ENCODE measurements around the gene IL6. TPM values are rescaled to one million over a fixed set of nuclear protein-coding genes. Genes with fewer than 3 reads are reported as not detected.

Gene IL6
- polyA plus RNA-seq, 4 donors: 0.19 to 4.9 (median 2.2) TPM; not detected in 1

GRCh38 chr7:22743014-22743413 is 16.0 kb downstream of the IL6 start:
- Histone ChIP-seq H3K4me1 (ENCODE audit: control insufficient read depth in 3 of 3, insufficient read depth in 2 of 3, low read depth in 1 of 3, low read length in 2 of 3) (no peaks in the 10 kb centered on the region), H3K27me3 (ENCODE audit: control insufficient read depth in 3 of 3, insufficient read depth in 3 of 3, low read length in 3 of 3) (no peaks in the 10 kb centered on the region), H3K4me3 (ENCODE audit: low read depth in 1 of 3, low read length in 3 of 3) (no peak overlapping the region), H3K27ac (ENCODE audit: low read depth in 1 of 3, low read length in 2 of 3) (no peak overlapping the region), H3K36me3 (ENCODE audit: control insufficient read depth in 3 of 3, insufficient read depth in 2 of 3, low read depth in 1 of 3, low read length in 3 of 3) (no peaks in the 10 kb centered on the region), H3K9me3 (ENCODE audit: control insufficient read depth in 2 of 2, insufficient read depth in 1 of 2, low read depth in 1 of 2, low read length in 1 of 2) (no peaks in the 10 kb centered on the region)
- 74 to 91% (median 88%) methylated on average over 4 of the region's 4 CpGs for WGBS, 3 donors
- DNase-seq: no peak
- FAIRE-seq: no peak

- 44 to 77% (median 50%) methylated on average over 1 of the region's 1 CpG for WGBS, 3 donors
- no peak for DNase-seq
- Histone ChIP-seq H3K4me1 (ENCODE audit: control insufficient read depth in 3 of 3, insufficient read depth in 2 of 3, low read depth in 1 of 3, low read length in 2 of 3) (no peaks in the 10 kb centered on the region), H3K36me3 (ENCODE audit: control insufficient read depth in 3 of 3, insufficient read depth in 2 of 3, low read depth in 1 of 3, low read length in 3 of 3) (no peaks in the 10 kb centered on the region), H3K27me3 (ENCODE audit: control insufficient read depth in 3 of 3, insufficient read depth in 3 of 3, low read length in 3 of 3) (no peaks in the 10 kb centered on the region), H3K27ac (ENCODE audit: low read depth in 1 of 3, low read length in 2 of 3) (no peak overlapping the region), H3K9me3 (ENCODE audit: control insufficient read depth in 2 of 2, insufficient read depth in 1 of 2, low read depth in 1 of 2, low read length in 1 of 2) (no peaks in the 10 kb centered on the region), H3K4me3 (ENCODE audit: low read depth in 1 of 3, low read length in 3 of 3) (no peak overlapping the region)
- no peak for FAIRE-seq
Measured at GRCh38 chr7:22751341-22751740, 24.3 kb downstream of the IL6 start.

- H3K4me3 ChIP-seq (ENCODE audit: low read depth in 1 of 3, low read length in 3 of 3): no peak overlapping the region
- H3K4me1 ChIP-seq (ENCODE audit: control insufficient read depth in 3 of 3, insufficient read depth in 2 of 3, low read depth in 1 of 3, low read length in 2 of 3): no peaks in the 10 kb centered on the region
- H3K36me3 ChIP-seq (ENCODE audit: control insufficient read depth in 3 of 3, insufficient read depth in 2 of 3, low read depth in 1 of 3, low read length in 3 of 3): no peaks in the 10 kb centered on the region
- H3K27me3 ChIP-seq (ENCODE audit: control insufficient read depth in 3 of 3, insufficient read depth in 3 of 3, low read length in 3 of 3): no peaks in the 10 kb centered on the region
- DNase-seq (no peak), FAIRE-seq (no peak)
- 25 to 37% (median 30%) methylated on average over 1 of the region's 1 CpG for WGBS, 3 donors
- no peak overlapping the region for H3K27ac ChIP-seq (ENCODE audit: low read depth in 1 of 3, low read length in 2 of 3)
- H3K9me3 ChIP-seq (ENCODE audit: control insufficient read depth in 2 of 2, insufficient read depth in 1 of 2, low read depth in 1 of 2, low read length in 1 of 2): peaks cover 0 to 12% of the 10 kb centered on the region in 2 donors
Measured at GRCh38 chr7:22757338-22757994, 30.5 kb downstream of the IL6 start.

- 90 to 94% (median 92%) methylated on average over 2 of the region's 2 CpGs for whole genome bisulfite sequencing, 3 donors
Measured at GRCh38 chr7:22758576-22758975, 31.6 kb downstream of the IL6 start.

GRCh38 chr7:22759721-22760120 is 32.7 kb downstream of the IL6 start:
- Histone ChIP-seq H3K4me3 (ENCODE audit: low read depth in 1 of 3, low read length in 3 of 3) (no peak overlapping the region), H3K9me3 (ENCODE audit: control insufficient read depth in 2 of 2, insufficient read depth in 1 of 2, low read depth in 1 of 2, low read length in 1 of 2) (peaks cover 0 to 12% of the 10 kb centered on the region in 2 donors), H3K4me1 (ENCODE audit: control insufficient read depth in 3 of 3, insufficient read depth in 2 of 3, low read depth in 1 of 3, low read length in 2 of 3) (no peaks in the 10 kb centered on the region), H3K36me3 (ENCODE audit: control insufficient read depth in 3 of 3, insufficient read depth in 2 of 3, low read depth in 1 of 3, low read length in 3 of 3) (no peaks in the 10 kb centered on the region), H3K27me3 (ENCODE audit: control insufficient read depth in 3 of 3, insufficient read depth in 3 of 3, low read length in 3 of 3) (no peaks in the 10 kb centered on the region), H3K27ac (ENCODE audit: low read depth in 1 of 3, low read length in 2 of 3) (no peak overlapping the region)
- DNase-seq (no peak), FAIRE-seq (no peak)

More at GRCh38 chr7:22758576-22758975, 31.6 kb downstream of the IL6 start:
- H3K36me3 ChIP-seq (ENCODE audit: control insufficient read depth in 3 of 3, insufficient read depth in 2 of 3, low read depth in 1 of 3, low read length in 3 of 3): no peaks in the 10 kb centered on the region
- H3K9me3 ChIP-seq (ENCODE audit: control insufficient read depth in 2 of 2, insufficient read depth in 1 of 2, low read depth in 1 of 2, low read length in 1 of 2): peaks cover 0 to 12% of the 10 kb centered on the region in 2 donors
- H3K4me3 ChIP-seq (ENCODE audit: low read depth in 1 of 3, low read length in 3 of 3): no peak overlapping the region
- no peak for DNase-seq
- no peak overlapping the region for H3K27ac ChIP-seq (ENCODE audit: low read depth in 1 of 3, low read length in 2 of 3)
- H3K27me3 ChIP-seq (ENCODE audit: control insufficient read depth in 3 of 3, insufficient read depth in 3 of 3, low read length in 3 of 3): no peaks in the 10 kb centered on the region
- no peaks in the 10 kb centered on the region for H3K4me1 ChIP-seq (ENCODE audit: control insufficient read depth in 3 of 3, insufficient read depth in 2 of 3, low read depth in 1 of 3, low read length in 2 of 3)
- FAIRE-seq: no peak

- Histone ChIP-seq H3K9me3 (ENCODE audit: control insufficient read depth in 2 of 2, insufficient read depth in 1 of 2, low read depth in 1 of 2, low read length in 1 of 2) (peaks cover 0 to 12% of the 10 kb centered on the region in 2 donors), H3K4me1 (ENCODE audit: control insufficient read depth in 3 of 3, insufficient read depth in 2 of 3, low read depth in 1 of 3, low read length in 2 of 3) (no peaks in the 10 kb centered on the region), H3K4me3 (ENCODE audit: low read depth in 1 of 3, low read length in 3 of 3) (no peak overlapping the region), H3K27ac (ENCODE audit: low read depth in 1 of 3, low read length in 2 of 3) (no peak overlapping the region), H3K36me3 (ENCODE audit: control insufficient read depth in 3 of 3, insufficient read depth in 2 of 3, low read depth in 1 of 3, low read length in 3 of 3) (no peaks in the 10 kb centered on the region), H3K27me3 (ENCODE audit: control insufficient read depth in 3 of 3, insufficient read depth in 3 of 3, low read length in 3 of 3) (no peaks in the 10 kb centered on the region)
- 62 to 68% (median 67%) methylated on average over 3 of the region's 3 CpGs for WGBS, 3 donors
- DNase-seq (no peak), FAIRE-seq (no peak)
Measured at GRCh38 chr7:22762866-22763265, 35.9 kb downstream of the IL6 start.

- 53 to 81% (median 76%) methylated on average over 4 of the region's 4 CpGs for WGBS, 3 donors
- no peak for DNase-seq
- no peaks in the 10 kb centered on the region for H3K4me1 ChIP-seq (ENCODE audit: control insufficient read depth in 3 of 3, insufficient read depth in 2 of 3, low read depth in 1 of 3, low read length in 2 of 3)
- no peak overlapping the region for H3K27ac ChIP-seq (ENCODE audit: low read depth in 1 of 3, low read length in 2 of 3)
- FAIRE-seq: no peak
- H3K9me3 ChIP-seq (ENCODE audit: control insufficient read depth in 2 of 2, insufficient read depth in 1 of 2, low read depth in 1 of 2, low read length in 1 of 2): peaks cover 0 to 8% of the 10 kb centered on the region in 2 donors
- no peaks in the 10 kb centered on the region for H3K36me3 ChIP-seq (ENCODE audit: control insufficient read depth in 3 of 3, insufficient read depth in 2 of 3, low read depth in 1 of 3, low read length in 3 of 3)
- no peaks in the 10 kb centered on the region for H3K27me3 ChIP-seq (ENCODE audit: control insufficient read depth in 3 of 3, insufficient read depth in 3 of 3, low read length in 3 of 3)
- H3K4me3 ChIP-seq (ENCODE audit: low read depth in 1 of 3, low read length in 3 of 3): no peak overlapping the region
Measured at GRCh38 chr7:22765609-22766008, 38.6 kb downstream of the IL6 start.

GRCh38 chr7:22771194-22771871 is 44.3 kb downstream of the IL6 start:
- H3K36me3 ChIP-seq (ENCODE audit: control insufficient read depth in 3 of 3, insufficient read depth in 2 of 3, low read depth in 1 of 3, low read length in 3 of 3): no peaks in the 10 kb centered on the region
- FAIRE-seq: no peak
- WGBS, 3 donors: 90 to 95% (median 90%) methylated on average over 1 of the region's 1 CpG

GRCh38 chr7:22771872-22772228 is 44.9 kb downstream of the IL6 start:
- WGBS, 3 donors: 31 to 68% (median 52%) methylated on average over 4 of the region's 4 CpGs
- H3K9me3 ChIP-seq (ENCODE audit: control insufficient read depth in 2 of 2, insufficient read depth in 1 of 2, low read depth in 1 of 2, low read length in 1 of 2): no peaks in the 10 kb centered on the region
- H3K27ac ChIP-seq (ENCODE audit: low read depth in 1 of 3, low read length in 2 of 3): no peak overlapping the region
- no peak for DNase-seq
- no peaks in the 10 kb centered on the region for H3K36me3 ChIP-seq (ENCODE audit: control insufficient read depth in 3 of 3, insufficient read depth in 2 of 3, low read depth in 1 of 3, low read length in 3 of 3)
- no peaks in the 10 kb centered on the region for H3K4me1 ChIP-seq (ENCODE audit: control insufficient read depth in 3 of 3, insufficient read depth in 2 of 3, low read depth in 1 of 3, low read length in 2 of 3)
- FAIRE-seq: no peak
- H3K27me3 ChIP-seq (ENCODE audit: control insufficient read depth in 3 of 3, insufficient read depth in 3 of 3, low read length in 3 of 3): no peaks in the 10 kb centered on the region
- no peak overlapping the region for H3K4me3 ChIP-seq (ENCODE audit: low read depth in 1 of 3, low read length in 3 of 3)

More at GRCh38 chr7:22771194-22771871, 44.3 kb downstream of the IL6 start:
- no peaks in the 10 kb centered on the region for H3K9me3 ChIP-seq (ENCODE audit: control insufficient read depth in 2 of 2, insufficient read depth in 1 of 2, low read depth in 1 of 2, low read length in 1 of 2)
- no peak overlapping the region for H3K4me3 ChIP-seq (ENCODE audit: low read depth in 1 of 3, low read length in 3 of 3)
- H3K4me1 ChIP-seq (ENCODE audit: control insufficient read depth in 3 of 3, insufficient read depth in 2 of 3, low read depth in 1 of 3, low read length in 2 of 3): no peaks in the 10 kb centered on the region
- H3K27ac ChIP-seq (ENCODE audit: low read depth in 1 of 3, low read length in 2 of 3): no peak overlapping the region
- no peak for DNase-seq
- H3K27me3 ChIP-seq (ENCODE audit: control insufficient read depth in 3 of 3, insufficient read depth in 3 of 3, low read length in 3 of 3): no peaks in the 10 kb centered on the region
